ENCODE measurements around the gene FAM229A.

The FAM229A gene

GRCh38 chr1:32376199-32376598 is 13.9 kb upstream of the FAM229A start:
- Histone ChIP-seq H2BK15ac (ENCODE audit: low read length) (no peak overlapping the region), H3K4me1 (ENCODE audit: control insufficient read depth in 2 of 2, insufficient read depth in 1 of 2, low read depth in 1 of 2, low read length in 2 of 2) (peaks cover 2 to 7% of the 10 kb centered on the region in 2 donors), H3K4ac (ENCODE audit: low read length) (no peak overlapping the region), H3K79me1 (ENCODE audit: low read depth, low read length) (no peaks in the 10 kb centered on the region), H3K36me3 (replicated peaks in 1 of 2; ENCODE audit: control insufficient read depth in 2 of 2, insufficient read depth in 2 of 2, low read length in 2 of 2) (peaks cover 67 to 96% of the 10 kb centered on the region in 2 donors), H4K8ac (ENCODE audit: low read depth, low read length) (no peak overlapping the region), H3K9ac (ENCODE audit: low read depth, low read length, poor library complexity) (no peak overlapping the region), H3K18ac (ENCODE audit: low read length) (no peak overlapping the region), H3K14ac (ENCODE audit: low read length) (no peak overlapping the region), H3K27me3 (ENCODE audit: control insufficient read depth in 3 of 3, insufficient read depth in 3 of 3, low read depth in 1 of 3, low read length in 3 of 3) (no peaks in the 10 kb centered on the region), H3K23ac (ENCODE audit: low read depth, low read length, poor library complexity) (no peak overlapping the region), H2BK12ac (ENCODE audit: low read length) (no peak overlapping the region), H2BK5ac (ENCODE audit: low read length) (no peak overlapping the region), H2AK5ac (ENCODE audit: low read depth, low read length) (no peak overlapping the region), H3K9me3 (replicated peaks in 1 of 2; ENCODE audit: control insufficient read depth in 2 of 2, insufficient read depth in 1 of 2, low read depth in 1 of 2, low read length in 2 of 2) (no peaks in the 10 kb centered on the region), H2BK120ac (ENCODE audit: low read depth, low read length) (no peak overlapping the region), H4K91ac (ENCODE audit: low read depth, low read length, poor library complexity) (no peak overlapping the region), H3K4me2 (ENCODE audit: insufficient read depth, low read length, poor library complexity, severe bottlenecking) (no peak overlapping the region), H3K27ac (replicated peaks; ENCODE audit: low read length) (no peak overlapping the region), H3K4me3 (ENCODE audit: low read length in 2 of 2) (no peak overlapping the region), H2AFZ (ENCODE audit: low read length) (no peak overlapping the region)
- DNase-seq (ENCODE audit: low spot score), result no peak
- no CpG with 5 or more reads among the region's 11 CpGs for WGBS, 2 donors (ENCODE audit: extremely low coverage in 2 of 2, insufficient read length in 2 of 2, insufficient replicate concordance in 1 of 2)

DNA sequence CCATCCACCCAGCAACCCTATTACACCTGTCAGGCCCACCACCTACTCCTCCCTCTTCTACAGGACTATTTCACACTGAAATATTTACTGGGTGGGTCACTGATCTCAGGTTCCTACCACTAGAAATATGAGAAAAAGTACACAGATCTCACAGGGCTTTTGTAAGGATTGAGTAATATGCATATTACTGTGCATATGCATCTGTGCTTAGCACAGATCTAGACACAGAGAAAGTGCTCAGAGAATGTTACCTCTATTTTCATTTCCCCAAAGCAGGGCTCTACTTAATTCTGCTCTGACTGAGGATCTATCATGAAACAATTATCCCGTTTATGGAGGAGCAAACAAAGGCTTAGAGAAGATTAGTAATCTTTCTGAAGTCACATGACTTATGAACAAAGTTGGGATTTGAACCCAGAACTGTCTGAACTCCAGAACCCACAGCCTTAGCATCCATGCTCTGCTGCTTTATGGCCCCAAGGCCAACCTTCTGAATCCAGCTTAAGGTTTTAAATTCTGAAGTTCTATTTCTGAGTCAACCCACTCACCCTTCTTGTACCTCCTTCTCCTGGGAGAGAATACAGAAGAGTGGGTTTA is 11.8 kb upstream of the FAM229A start:
- Histone ChIP-seq H2BK15ac (ENCODE audit: low read length) (no peak overlapping the region), H2BK12ac (ENCODE audit: low read length) (no peak overlapping the region), H3K36me3 (replicated peaks in 1 of 2; ENCODE audit: control insufficient read depth in 2 of 2, insufficient read depth in 2 of 2, low read length in 2 of 2) (peaks cover 54 to 94% of the 10 kb centered on the region in 2 donors), H2BK120ac (ENCODE audit: low read depth, low read length) (no peak overlapping the region), H2AFZ (ENCODE audit: low read length) (no peak overlapping the region), H3K27me3 (ENCODE audit: control insufficient read depth in 3 of 3, insufficient read depth in 3 of 3, low read depth in 1 of 3, low read length in 3 of 3) (no peaks in the 10 kb centered on the region), H3K27ac (replicated peaks; ENCODE audit: low read length) (no peak overlapping the region), H3K4me3 (ENCODE audit: low read length in 2 of 2) (no peak overlapping the region), H3K79me1 (ENCODE audit: low read depth, low read length) (no peaks in the 10 kb centered on the region), H3K18ac (ENCODE audit: low read length) (no peak overlapping the region), H3K14ac (ENCODE audit: low read length) (no peak overlapping the region), H3K9ac (ENCODE audit: low read depth, low read length, poor library complexity) (no peak overlapping the region), H3K4me2 (ENCODE audit: insufficient read depth, low read length, poor library complexity, severe bottlenecking) (no peak overlapping the region), H2AK5ac (ENCODE audit: low read depth, low read length) (no peak overlapping the region), H3K23ac (ENCODE audit: low read depth, low read length, poor library complexity) (no peak overlapping the region), H3K4me1 (ENCODE audit: control insufficient read depth in 2 of 2, insufficient read depth in 1 of 2, low read depth in 1 of 2, low read length in 2 of 2) (no peaks in the 10 kb centered on the region), H2BK5ac (ENCODE audit: low read length) (no peak overlapping the region), H4K8ac (ENCODE audit: low read depth, low read length) (no peak overlapping the region), H4K91ac (ENCODE audit: low read depth, low read length, poor library complexity) (no peak overlapping the region), H3K4ac (ENCODE audit: low read length) (no peak overlapping the region), H3K9me3 (replicated peaks in 1 of 2; ENCODE audit: control insufficient read depth in 2 of 2, insufficient read depth in 1 of 2, low read depth in 1 of 2, low read length in 2 of 2) (no peaks in the 10 kb centered on the region)
- WGBS, 2 donors (ENCODE audit: extremely low coverage in 2 of 2, insufficient read length in 2 of 2, insufficient replicate concordance in 1 of 2), result no CpG with 5 or more reads among the region's 1 CpG
- DNase-seq (ENCODE audit: low spot score), result no peak

DNA sequence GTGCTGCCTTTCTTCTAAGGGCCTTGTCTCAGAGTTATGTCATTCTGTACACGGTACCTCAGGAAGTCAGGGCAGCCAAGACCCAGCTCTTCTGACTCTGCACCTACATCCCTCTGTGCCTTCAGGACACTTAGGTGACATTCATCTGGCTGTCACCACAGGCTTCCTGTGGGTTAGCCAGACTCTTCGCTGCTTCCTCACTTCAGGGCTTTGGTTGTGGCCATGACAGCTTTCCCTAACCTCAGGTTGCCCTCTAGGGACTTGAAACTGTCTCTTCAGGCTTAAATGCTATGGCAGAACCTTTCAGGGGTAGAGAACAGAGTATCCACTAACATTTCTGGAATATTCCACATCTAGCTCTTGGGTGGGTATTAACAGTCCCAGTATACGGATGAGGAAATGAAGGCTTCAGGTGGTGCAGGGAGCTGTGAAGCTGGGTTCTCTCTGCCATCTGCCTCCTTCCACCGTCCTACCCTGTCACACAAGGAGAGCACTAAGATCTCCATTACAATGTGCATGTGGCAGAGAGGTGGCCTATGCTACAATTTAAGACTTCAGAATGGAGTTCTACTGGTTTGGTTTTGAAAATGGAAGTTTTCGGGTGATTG is 10.0 kb upstream of the FAM229A start:
- WGBS, 2 donors (ENCODE audit: extremely low coverage in 2 of 2, insufficient read length in 2 of 2, insufficient replicate concordance in 1 of 2), result no CpG with 5 or more reads among the region's 5 CpGs

DNA sequence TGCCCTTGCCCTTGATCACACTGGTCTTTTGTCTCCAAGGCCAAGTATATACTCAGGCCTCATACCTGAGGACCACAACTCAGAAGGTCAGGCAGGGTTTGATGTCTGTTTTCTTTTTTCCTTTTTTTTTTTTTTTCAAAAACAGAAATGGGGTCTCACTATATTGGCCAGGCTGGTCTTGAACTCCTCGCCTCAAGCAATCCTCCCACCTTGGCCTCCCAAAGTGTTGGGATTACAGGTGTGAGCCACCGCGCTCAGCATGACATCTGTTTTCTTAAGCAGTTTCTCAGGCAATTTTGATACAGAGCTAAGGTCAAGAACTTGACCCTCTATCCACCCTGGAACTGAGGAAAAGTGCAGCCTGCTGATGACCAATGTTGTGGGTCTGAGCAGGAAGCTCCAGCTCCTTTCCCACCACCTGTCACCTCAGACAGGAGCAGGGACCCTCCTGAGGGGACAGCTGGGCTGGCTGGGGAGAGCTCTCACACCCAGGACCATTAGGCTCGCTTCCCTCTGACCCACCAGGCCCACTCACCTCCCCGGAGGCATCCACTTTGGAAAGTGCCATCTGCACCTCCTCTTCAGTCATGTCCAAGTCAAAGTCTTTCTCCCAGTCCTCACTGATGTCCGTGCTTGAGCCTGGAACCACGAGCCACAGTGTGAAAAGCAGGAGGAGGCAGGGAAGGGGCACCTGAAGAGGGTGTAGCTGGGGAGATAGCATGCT is 5.8 kb upstream of the FAM229A start:
- peaks cover 55 to 89% of the 10 kb centered on the region in 2 donors for H3K36me3 ChIP-seq (replicated peaks in 1 of 2; ENCODE audit: control insufficient read depth in 2 of 2, insufficient read depth in 2 of 2, low read length in 2 of 2)
- DNase-seq (ENCODE audit: low spot score), result no peak

More for the DNA sequence above, 10.0 kb upstream of the FAM229A start:
- H3K9ac ChIP-seq (ENCODE audit: low read depth, low read length, poor library complexity), result no peak overlapping the region
- no peak overlapping the region for H3K27ac ChIP-seq (replicated peaks; ENCODE audit: low read length)
- H3K4me1 ChIP-seq (ENCODE audit: control insufficient read depth in 2 of 2, insufficient read depth in 1 of 2, low read depth in 1 of 2, low read length in 2 of 2), result no peaks in the 10 kb centered on the region
- no peak overlapping the region for H3K4me2 ChIP-seq (ENCODE audit: insufficient read depth, low read length, poor library complexity, severe bottlenecking)
- H2BK5ac ChIP-seq (ENCODE audit: low read length), result no peak overlapping the region
- H2AK5ac ChIP-seq (ENCODE audit: low read depth, low read length), result no peak overlapping the region
- H3K4me3 ChIP-seq (ENCODE audit: low read length in 2 of 2), result no peak overlapping the region
- H4K91ac ChIP-seq (ENCODE audit: low read depth, low read length, poor library complexity), result no peak overlapping the region
- no peak overlapping the region for H2AFZ ChIP-seq (ENCODE audit: low read length)
- H3K36me3 ChIP-seq (replicated peaks in 1 of 2; ENCODE audit: control insufficient read depth in 2 of 2, insufficient read depth in 2 of 2, low read length in 2 of 2), result peaks cover 49 to 94% of the 10 kb centered on the region in 2 donors
- no peak overlapping the region for H2BK120ac ChIP-seq (ENCODE audit: low read depth, low read length)
- no peak overlapping the region for H3K14ac ChIP-seq (ENCODE audit: low read length)
- no peak overlapping the region for H3K18ac ChIP-seq (ENCODE audit: low read length)
- DNase-seq (ENCODE audit: low spot score), result no peak
- H3K4ac ChIP-seq (ENCODE audit: low read length), result no peak overlapping the region
- no peak overlapping the region for H4K8ac ChIP-seq (ENCODE audit: low read depth, low read length)
- no peak overlapping the region for H2BK15ac ChIP-seq (ENCODE audit: low read length)
- H2BK12ac ChIP-seq (ENCODE audit: low read length), result no peak overlapping the region
- no peak overlapping the region for H3K23ac ChIP-seq (ENCODE audit: low read depth, low read length, poor library complexity)
- H3K79me1 ChIP-seq (ENCODE audit: low read depth, low read length), result no peaks in the 10 kb centered on the region
- H3K9me3 ChIP-seq (replicated peaks in 1 of 2; ENCODE audit: control insufficient read depth in 2 of 2, insufficient read depth in 1 of 2, low read depth in 1 of 2, low read length in 2 of 2), result no peaks in the 10 kb centered on the region
- no peaks in the 10 kb centered on the region for H3K27me3 ChIP-seq (ENCODE audit: control insufficient read depth in 3 of 3, insufficient read depth in 3 of 3, low read depth in 1 of 3, low read length in 3 of 3)

More for the DNA sequence above, 5.8 kb upstream of the FAM229A start:
- Histone ChIP-seq H3K14ac (ENCODE audit: low read length) (no peak overlapping the region), H3K23ac (ENCODE audit: low read depth, low read length, poor library complexity) (no peak overlapping the region), H3K27ac (replicated peaks; ENCODE audit: low read length) (no peak overlapping the region), H2AK5ac (ENCODE audit: low read depth, low read length) (no peak overlapping the region), H3K4me3 (ENCODE audit: low read length in 2 of 2) (no peak overlapping the region), H3K4me2 (ENCODE audit: insufficient read depth, low read length, poor library complexity, severe bottlenecking) (no peak overlapping the region), H3K9ac (ENCODE audit: low read depth, low read length, poor library complexity) (no peak overlapping the region), H3K18ac (ENCODE audit: low read length) (no peak overlapping the region), H2AFZ (ENCODE audit: low read length) (no peak overlapping the region), H3K9me3 (replicated peaks in 1 of 2; ENCODE audit: control insufficient read depth in 2 of 2, insufficient read depth in 1 of 2, low read depth in 1 of 2, low read length in 2 of 2) (no peaks in the 10 kb centered on the region), H2BK15ac (ENCODE audit: low read length) (no peak overlapping the region), H4K91ac (ENCODE audit: low read depth, low read length, poor library complexity) (no peak overlapping the region), H2BK120ac (ENCODE audit: low read depth, low read length) (no peak overlapping the region), H2BK12ac (ENCODE audit: low read length) (no peak overlapping the region), H2BK5ac (ENCODE audit: low read length) (no peak overlapping the region), H3K27me3 (ENCODE audit: control insufficient read depth in 3 of 3, insufficient read depth in 3 of 3, low read depth in 1 of 3, low read length in 3 of 3) (no peaks in the 10 kb centered on the region), H3K79me1 (ENCODE audit: low read depth, low read length) (no peaks in the 10 kb centered on the region), H4K8ac (ENCODE audit: low read depth, low read length) (no peak overlapping the region), H3K4me1 (ENCODE audit: control insufficient read depth in 2 of 2, insufficient read depth in 1 of 2, low read depth in 1 of 2, low read length in 2 of 2) (no peaks in the 10 kb centered on the region), H3K4ac (ENCODE audit: low read length) (no peak overlapping the region)
- WGBS, 2 donors (ENCODE audit: extremely low coverage in 2 of 2, insufficient read length in 2 of 2, insufficient replicate concordance in 1 of 2), result no CpG with 5 or more reads among the region's 7 CpGs

All from neuronal stem cell (in vitro differentiated cells).